Measurements from ENCODE around the gene CD8A. TPM values are rescaled to one million over a fixed set of nuclear protein-coding genes. Genes with fewer than 3 reads are reported as not detected.

CD8A gene
- polyA plus RNA-seq, 3 donors, result 0.03 to 1.1 (median 0.88) TPM

DNA sequence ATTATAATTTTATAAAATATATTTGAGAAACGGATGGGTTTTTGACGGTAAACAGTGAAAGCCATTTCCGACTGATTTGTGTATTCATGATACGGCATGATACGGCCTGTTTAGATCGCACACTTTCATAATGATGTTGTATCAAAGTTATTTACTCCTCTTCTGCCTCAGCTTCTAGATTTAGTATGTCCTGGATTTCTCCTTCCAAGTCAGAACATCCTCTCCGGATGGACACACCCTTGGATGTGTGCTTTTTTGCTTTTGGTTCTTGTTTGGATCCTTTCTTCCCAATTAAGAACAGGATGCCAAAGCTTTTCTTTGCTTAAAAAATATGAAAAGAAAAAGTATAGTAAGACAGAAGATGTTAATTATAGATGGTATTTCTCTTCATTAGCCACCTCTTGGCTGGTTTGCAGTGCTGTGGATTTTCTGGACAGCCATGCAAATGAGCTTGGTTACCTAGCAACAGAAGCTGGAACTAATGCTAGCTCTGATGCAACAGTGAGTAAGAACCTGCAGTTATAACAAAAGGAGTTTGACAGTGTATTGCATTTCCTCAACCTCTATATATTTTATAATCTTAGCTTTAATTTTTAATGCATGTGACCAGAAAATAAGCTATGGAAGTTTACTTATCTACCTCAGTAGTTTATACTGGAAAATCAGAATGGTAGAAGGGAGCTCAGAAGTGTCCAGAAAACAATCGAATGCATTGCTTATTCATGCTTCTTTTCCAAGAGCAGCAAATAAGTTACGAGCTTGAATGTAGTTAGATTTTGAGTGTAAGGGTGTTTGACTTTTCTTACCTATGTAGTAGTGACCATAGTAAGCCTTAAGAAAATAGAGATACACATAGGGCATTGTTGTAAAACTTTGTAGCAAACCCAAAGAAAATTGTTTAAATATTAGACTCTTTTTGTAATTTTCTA, 42.7 kb downstream of the CD8A start:
- Mint-ChIP-seq H3K4me3 (no peak overlapping the region), H3K27ac (peak overlapping the region in 1 of 7 donors; percentile 2), H3K27me3 (ENCODE audit: low read depth in 3 of 3) (no peaks in the 10 kb centered on the region), H3K4me1 (peaks cover 6% of the 10 kb centered on the region), H3K36me3 (peaks cover 67 to 77% of the 10 kb centered on the region in 2 donors), H3K9me3 (peaks cover 12 to 21% (median 17%) of the 10 kb centered on the region in 7 donors)
- Histone ChIP-seq H3K27ac (ENCODE audit: low read depth in 1 of 2, low read length in 2 of 2) (peak overlapping the region in 1 of 2 donors; percentile 47), H3K36me3 (replicated peaks in 1 of 2; ENCODE audit: control insufficient read depth in 1 of 2, insufficient read depth in 2 of 2, low read length in 2 of 2) (peaks cover 53 to 85% of the 10 kb centered on the region in 2 donors), H3K4me2 (replicated peaks; ENCODE audit: extremely low read depth, low read length, poor library complexity, severe bottlenecking) (no peak overlapping the region), H3K4me1 (ENCODE audit: control insufficient read depth in 1 of 2, insufficient read depth in 2 of 2, low read length in 2 of 2) (peaks cover 0 to 7% of the 10 kb centered on the region in 2 donors), H3K27me3 (ENCODE audit: control insufficient read depth in 2 of 2, insufficient read depth in 2 of 2, low read length in 2 of 2) (no peaks in the 10 kb centered on the region), H3K79me2 (ENCODE audit: insufficient read depth, low read length) (peaks cover 71% of the 10 kb centered on the region), H3K9me3 (replicated peaks in 1 of 2; ENCODE audit: control insufficient read depth in 1 of 2, insufficient read depth in 1 of 2, low read length in 2 of 2) (peaks cover 5 to 18% of the 10 kb centered on the region in 2 donors), H2AFZ (ENCODE audit: insufficient read depth, low read depth, low read length, poor library complexity, severe bottlenecking) (no peak overlapping the region), H3K9ac (ENCODE audit: insufficient read depth, low read length, poor library complexity, severe bottlenecking) (no peak overlapping the region), H4K20me1 (ENCODE audit: insufficient read depth, low read length) (peaks cover 96% of the 10 kb centered on the region), H3K4me3 (replicated peaks in 1 of 3; ENCODE audit: low read depth in 2 of 3, low read length in 3 of 3) (no peak overlapping the region)
- intact Hi-C loops (cut with micrococcal nuclease), result no loop called here
- DNase-seq, result peak; percentile 42 to 64 (median 49)
- no CpG with 5 or more reads among the region's 9 CpGs for WGBS (ENCODE audit: insufficient coverage)
- no peak for TF ChIP-seq CTCF (IDR thresholded peaks at IDR 0.05)

- Mint-ChIP-seq H3K27ac (peak overlapping the region in 3 of 7 donors; percentile 1 to 35 (median 7)), H3K4me1 (peaks cover 8% of the 10 kb centered on the region), H3K4me3 (no peak overlapping the region), H3K36me3 (peaks cover 61 to 72% of the 10 kb centered on the region in 2 donors), H3K9me3 (peaks cover 12 to 21% (median 17%) of the 10 kb centered on the region in 7 donors), H3K27me3 (ENCODE audit: low read depth in 3 of 3) (no peaks in the 10 kb centered on the region)
- Histone ChIP-seq H3K9me3 (replicated peaks in 1 of 2; ENCODE audit: control insufficient read depth in 1 of 2, insufficient read depth in 1 of 2, low read length in 2 of 2) (peaks cover 5 to 18% of the 10 kb centered on the region in 2 donors), H3K4me2 (replicated peaks; ENCODE audit: extremely low read depth, low read length, poor library complexity, severe bottlenecking) (no peak overlapping the region), H2AFZ (ENCODE audit: insufficient read depth, low read depth, low read length, poor library complexity, severe bottlenecking) (no peak overlapping the region), H3K27ac (ENCODE audit: low read depth in 1 of 2, low read length in 2 of 2) (peak overlapping the region in 1 of 2 donors; percentile 40), H3K4me1 (ENCODE audit: control insufficient read depth in 1 of 2, insufficient read depth in 2 of 2, low read length in 2 of 2) (peaks cover 0 to 7% of the 10 kb centered on the region in 2 donors), H3K36me3 (replicated peaks in 1 of 2; ENCODE audit: control insufficient read depth in 1 of 2, insufficient read depth in 2 of 2, low read length in 2 of 2) (peaks cover 43 to 77% of the 10 kb centered on the region in 2 donors), H4K20me1 (ENCODE audit: insufficient read depth, low read length) (peaks cover 90% of the 10 kb centered on the region), H3K79me2 (ENCODE audit: insufficient read depth, low read length) (peaks cover 71% of the 10 kb centered on the region), H3K9ac (ENCODE audit: insufficient read depth, low read length, poor library complexity, severe bottlenecking) (no peak overlapping the region), H3K4me3 (replicated peaks in 1 of 3; ENCODE audit: low read depth in 2 of 3, low read length in 3 of 3) (no peak overlapping the region), H3K27me3 (ENCODE audit: control insufficient read depth in 2 of 2, insufficient read depth in 2 of 2, low read length in 2 of 2) (no peaks in the 10 kb centered on the region)
- intact Hi-C loops (cut with micrococcal nuclease), result no loop called here
- no peak for TF ChIP-seq CTCF (IDR thresholded peaks at IDR 0.05)
- no peak for DNase-seq
Observed at GRCh38 chr2:86746939-86747338, 43.8 kb downstream of the CD8A start.
